ENCODE measurements around the gene GET3.

The GET3 gene

GRCh38 chr19:12752056-12752781 lies 14.9 kb downstream of the GET3 start:
- no peak for DNase-seq (ENCODE audit: low read depth in 2 of 2)

- no peak for DNase-seq (ENCODE audit: low read depth in 2 of 2)
These were observed 17.3 kb downstream of the GET3 start for GRCh38 chr19:12754465-12755196.

DNA sequence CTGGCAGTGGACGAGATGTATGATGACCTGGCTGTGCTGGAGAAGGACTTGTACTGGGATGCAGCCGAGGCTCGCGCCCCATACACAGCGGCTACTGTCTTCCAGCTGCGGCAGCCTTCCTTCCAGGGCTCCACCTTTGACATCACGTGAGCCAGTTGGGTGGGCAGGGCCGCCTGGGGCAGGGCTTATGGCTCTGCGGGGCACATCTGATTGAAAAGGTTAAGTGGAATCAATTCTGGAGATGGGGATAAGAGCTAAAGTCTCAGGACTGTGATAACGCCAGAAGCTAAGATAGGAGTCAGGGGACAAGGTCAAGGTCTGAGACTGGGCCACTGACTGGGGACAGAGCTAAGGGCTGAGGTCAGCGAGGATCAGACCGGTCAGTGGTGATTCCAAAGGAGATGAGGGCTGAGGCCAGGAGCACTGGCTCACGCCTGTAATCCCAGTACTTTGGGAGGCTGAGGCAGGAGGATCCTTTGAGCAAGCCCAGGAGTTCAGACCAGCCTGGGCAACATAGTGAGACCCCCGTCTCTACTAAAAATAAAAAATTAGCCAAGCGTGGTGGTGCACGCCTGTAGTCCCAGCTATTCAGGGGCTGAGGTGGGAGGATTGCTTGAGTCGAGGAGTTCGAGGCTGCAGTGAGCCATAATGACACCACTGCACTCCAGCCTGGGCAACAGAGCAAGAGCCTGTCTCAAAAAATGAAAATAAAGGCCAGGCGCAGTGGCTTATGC lies 19.0 kb downstream of the GET3 start:
- DNase-seq (ENCODE audit: low read depth in 2 of 2): no peak

DNA sequence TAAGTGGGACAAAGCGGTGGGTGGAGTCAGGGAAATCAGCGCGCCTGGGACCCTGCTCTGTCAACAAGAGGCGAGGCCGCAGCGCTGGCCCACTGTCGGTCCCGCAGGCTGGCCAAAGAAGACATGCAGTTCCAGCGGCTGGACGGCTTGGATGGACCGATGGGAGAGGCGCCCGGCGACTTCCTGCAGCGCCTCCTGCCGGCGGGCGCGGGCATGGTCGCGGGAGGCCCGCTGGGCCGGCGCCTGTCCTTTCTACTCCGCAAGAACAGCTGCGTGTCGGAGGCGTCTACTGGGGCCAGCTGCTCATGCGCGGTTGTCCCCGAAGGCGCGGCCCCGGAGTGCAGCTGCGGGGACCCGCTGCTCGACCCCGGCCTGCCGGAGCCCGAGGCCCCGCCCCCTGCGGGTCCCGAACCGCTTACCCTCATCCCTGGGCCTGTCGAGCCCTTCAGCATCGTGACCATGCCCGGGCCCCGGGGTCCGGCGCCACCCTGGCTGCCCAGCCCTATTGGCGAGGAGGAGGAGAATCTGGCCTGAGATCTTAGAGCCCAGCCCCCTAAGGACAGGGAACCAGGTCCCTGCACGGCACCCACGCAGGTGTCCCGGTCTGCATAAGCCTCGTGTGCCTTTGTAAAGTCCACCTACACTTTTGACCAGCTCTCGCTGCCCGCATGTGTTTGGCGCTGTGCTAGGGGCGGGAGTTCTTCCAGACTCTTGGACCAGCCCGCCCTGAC lies 20.4 kb downstream of the GET3 start:
- peak; percentile 46 to 58 for DNase-seq (ENCODE audit: low read depth in 2 of 2)

DNA sequence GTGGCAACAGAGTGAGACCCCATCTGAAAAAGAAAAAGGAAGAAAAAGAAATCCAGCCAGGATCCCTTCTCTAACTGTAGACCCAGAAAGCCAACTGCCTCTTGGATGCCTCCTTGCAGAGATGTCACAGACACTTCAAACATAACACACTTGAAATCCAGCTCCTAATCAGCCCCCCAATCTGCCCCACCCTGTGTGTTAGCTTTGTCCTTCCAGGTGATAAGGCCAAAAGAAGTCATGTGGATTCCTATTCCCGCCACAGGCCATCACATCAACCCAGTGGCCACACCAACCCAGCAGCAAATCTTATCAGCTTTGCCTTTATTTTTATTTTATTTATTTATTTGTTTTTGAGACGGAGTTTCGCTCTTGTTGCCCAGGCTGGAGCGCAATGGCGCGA lies 22.4 kb downstream of the GET3 start:
- DNase-seq (ENCODE audit: low read depth in 2 of 2): no peak

DNA sequence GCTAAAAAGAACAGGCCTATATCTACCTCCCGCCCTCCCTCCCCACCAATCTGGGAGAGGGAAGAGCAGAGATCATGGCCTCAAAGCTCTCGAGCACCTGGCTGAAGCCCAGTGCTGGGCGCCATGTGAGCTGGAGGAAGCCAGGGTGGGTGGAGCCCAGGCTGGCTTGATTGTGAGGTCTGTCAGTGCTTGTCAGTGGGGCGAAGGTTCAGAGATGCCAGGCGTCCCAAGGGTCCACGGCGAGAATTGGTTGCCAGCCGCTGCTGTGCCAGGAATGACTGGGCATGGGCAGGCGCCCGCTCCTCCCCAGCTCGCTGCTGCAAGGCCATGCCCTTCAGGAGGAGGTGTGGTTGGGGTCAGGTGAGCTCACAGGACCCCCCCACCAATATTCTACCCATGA lies 25.8 kb downstream of the GET3 start:
- no peak for DNase-seq (ENCODE audit: low read depth in 2 of 2)

- no peak for DNase-seq (ENCODE audit: low read depth in 2 of 2)
These were observed 27.4 kb downstream of the GET3 start for GRCh38 chr19:12764698-12765097.

GRCh38 chr19:12766051-12766521 lies 28.8 kb downstream of the GET3 start:
- DNase-seq (ENCODE audit: low read depth in 2 of 2): peak; percentile 73 to 84

DNA sequence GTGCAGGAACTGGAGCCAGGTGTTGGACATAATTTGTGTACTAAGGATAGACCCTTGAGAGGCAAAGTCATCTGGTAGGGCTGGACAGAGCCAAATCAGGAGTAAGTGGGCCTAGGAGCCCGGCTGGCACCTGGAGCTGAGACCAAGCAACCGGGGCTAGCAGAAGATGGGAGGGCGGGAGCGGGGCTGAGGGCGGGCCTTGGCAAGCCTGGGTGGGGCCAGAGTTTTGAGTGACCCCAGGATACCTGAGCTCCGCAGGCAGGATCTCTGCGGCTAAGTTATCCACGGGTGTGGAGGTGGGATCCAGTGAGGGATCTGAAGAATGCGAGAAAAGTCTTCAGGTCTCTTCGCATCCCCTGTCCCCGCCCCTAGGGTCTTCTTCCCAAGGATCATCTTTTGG lies 29.9 kb downstream of the GET3 start:
- DNase-seq (ENCODE audit: low read depth in 2 of 2): no peak

DNA sequence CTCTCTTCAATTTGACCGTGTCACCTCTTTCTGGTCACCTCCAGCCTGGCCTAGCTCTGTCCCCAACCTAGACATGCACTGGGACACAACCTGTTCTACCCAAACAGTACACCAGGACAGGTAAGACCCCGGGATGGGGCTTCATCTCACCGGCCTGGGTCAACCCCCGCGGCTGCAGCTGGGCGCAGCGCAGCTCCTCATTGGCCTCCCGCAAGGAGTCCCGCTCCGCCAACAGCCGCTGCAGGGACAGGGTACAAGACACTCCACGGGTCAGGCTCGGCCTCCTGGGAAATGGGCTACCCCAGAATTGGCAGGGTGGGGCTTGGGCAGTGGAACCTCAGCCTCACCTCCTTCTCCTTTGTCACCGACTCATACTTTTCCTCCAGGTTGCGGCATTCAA lies 30.4 kb downstream of the GET3 start:
- no peak for DNase-seq (ENCODE audit: low read depth in 2 of 2)

- peak in 1 of 2 donors; percentile 58 for DNase-seq (ENCODE audit: low read depth in 2 of 2)
These were observed 32.4 kb downstream of the GET3 start for GRCh38 chr19:12769689-12770088.

DNA sequence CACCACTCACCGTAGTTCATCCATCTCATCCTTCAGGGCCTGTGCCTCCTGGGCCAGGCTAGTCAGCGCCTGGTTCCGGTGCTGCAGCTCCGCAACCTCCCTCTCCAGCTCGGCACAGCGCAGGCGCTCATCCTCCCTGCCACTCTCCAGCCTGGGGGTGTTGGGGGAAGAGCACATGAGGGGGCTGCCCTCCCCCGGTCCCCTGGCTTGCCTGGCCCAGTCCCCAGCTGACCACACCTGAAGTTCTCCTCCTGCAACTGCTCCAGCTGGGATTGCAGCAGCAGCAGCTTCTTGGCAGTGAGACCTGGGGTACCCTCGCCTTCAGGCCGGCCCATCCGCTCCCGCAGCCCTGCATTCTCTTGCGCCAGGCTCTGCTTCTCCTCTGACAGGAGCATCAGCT lies 33.6 kb downstream of the GET3 start:
- DNase-seq (ENCODE audit: low read depth in 2 of 2): no peak

DNA sequence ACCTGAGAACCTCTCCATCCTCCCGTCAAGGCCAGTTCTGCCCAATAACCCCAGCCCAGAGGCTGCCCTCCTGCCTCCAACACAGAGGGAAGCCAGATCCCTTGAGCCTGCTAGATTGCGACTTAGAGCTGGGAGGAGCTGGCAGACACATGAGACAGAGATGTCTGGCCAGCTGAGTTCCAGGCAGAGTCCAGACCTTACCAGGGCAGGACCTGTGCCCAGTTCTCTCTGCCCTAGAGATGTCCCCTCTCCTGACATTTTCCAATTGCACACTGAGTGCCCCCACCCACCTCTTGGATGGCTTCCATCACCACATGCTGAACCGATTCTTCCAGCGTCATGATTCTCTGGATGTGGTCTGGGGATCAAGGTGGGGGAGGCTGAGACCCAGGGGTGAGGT lies 35.0 kb downstream of the GET3 start:
- no peak for DNase-seq (ENCODE audit: low read depth in 2 of 2)

DNA sequence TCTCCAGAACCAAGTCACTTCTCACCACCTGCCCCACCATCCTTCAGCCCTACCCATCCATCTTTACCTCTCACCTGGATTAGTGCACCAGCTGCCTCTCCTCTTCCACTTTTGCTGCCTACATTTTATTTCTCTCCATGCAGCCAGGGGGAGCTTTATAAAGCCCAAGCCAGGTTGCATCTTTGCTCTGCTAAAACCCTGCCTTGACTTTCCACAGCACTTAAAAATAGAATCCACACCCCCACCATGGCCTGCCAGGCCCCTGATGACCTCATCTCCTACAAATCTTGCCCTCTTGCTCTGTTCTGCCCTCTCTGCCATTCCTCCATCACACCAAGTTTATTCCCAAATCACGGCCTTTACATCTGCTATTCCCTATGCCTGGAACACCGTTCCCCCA lies 36.3 kb downstream of the GET3 start:
- DNase-seq (ENCODE audit: low read depth in 2 of 2): no peak

DNA sequence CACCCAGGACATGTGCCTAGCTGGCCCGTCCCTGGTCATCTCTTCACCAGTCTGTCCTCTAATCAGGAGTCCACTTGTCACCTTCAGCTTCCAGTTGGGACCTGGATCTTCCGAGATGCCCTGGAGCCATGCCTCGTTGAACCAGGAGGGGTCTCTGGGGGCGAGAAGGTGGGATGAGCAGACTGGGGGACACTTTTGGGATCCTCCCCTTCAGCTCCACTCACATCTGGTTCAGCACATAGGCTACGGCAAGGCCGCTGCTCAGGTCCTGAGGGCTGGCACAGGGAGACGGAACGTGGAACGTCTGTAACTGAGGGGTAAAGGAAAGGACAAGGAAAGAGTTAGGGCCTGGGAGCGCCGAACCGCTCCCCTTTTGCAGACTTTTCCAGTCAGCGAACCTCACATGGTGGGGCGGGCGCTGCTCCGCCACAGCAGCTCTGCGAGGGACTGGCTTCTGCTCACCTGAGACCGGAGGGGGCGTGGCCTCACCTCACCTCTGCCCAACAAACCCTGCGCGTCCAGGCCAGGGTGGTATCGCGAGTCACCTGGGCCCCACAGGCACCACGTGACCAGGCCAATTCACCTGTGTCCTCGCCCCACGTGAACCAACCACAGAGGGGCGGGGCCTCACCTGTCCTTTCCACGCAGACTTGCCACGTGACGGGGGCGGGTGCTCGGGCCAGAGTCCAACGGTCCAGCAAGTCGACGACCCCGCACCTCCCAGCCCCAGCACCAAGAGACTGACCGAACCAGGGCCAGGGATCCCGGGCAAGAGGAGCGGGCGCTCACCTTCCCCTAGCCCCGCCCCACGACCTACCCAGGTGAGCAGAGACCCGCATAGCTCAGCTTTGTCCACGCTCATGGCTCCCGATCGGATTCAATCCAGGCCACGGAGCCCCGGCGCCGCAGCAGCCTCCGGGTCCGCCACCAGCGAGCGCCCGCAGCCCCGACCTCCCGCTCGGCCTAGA lies 37.6 kb downstream of the GET3 start, which contains the start of gene HOOK2:
HOOK2 (minus strand) TSS at position 965 of the 968 bp plus-strand sequence; CDS start at position 862, 103 bp downstream.
- DNase-seq (ENCODE audit: low read depth in 2 of 2): no peak

- peak; percentile 81 to 83 for DNase-seq (ENCODE audit: low read depth in 2 of 2)
These were observed 40.1 kb downstream of the GET3 start for GRCh38 chr19:12777217-12778016.

DNA sequence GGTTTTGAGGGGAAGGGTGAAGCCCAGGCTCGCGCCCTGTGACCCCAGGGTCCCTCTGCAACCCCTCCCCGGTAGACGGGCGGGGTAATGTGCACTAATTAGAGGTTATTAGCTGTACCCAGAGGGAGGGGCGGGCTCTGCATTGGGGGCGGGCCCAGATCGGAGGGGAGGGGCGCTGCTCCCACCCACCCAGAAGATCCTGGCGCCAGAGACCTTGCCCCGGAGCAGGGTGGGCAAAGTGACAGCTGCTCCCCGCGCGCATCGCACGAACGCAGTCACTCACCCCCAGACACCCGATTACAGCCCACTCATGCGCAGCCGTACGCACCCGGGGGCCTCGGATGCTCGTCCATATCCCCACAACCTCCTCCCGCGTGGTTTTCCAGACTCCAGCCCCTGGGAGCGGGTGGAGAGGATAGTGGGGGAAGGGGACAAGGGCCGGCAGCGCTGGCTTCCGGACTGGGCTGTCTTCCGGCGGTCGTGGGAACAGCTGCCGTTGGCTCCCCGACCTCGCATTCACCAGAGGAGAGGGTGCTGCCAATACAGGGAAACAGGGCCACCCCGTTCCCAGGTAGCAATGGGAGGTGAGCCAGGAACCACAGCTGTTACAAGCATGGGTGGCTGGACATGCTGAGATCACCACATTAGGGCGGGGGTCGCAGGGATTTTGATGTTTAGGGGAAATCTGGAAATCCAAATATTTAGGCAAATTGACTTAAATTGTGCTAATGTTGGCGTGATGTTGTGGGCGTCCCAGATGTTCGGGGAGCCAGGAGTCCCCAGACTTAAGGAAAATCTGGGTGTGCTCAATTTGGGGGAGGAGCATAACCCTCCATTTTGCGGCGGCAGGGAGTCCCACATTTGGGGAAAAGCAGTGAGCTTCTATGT lies 41.0 kb downstream of the GET3 start:
- DNase-seq (ENCODE audit: low read depth in 2 of 2): peak in 1 of 2 donors; percentile 48

GRCh38 chr19:12778905-12779161 lies 41.5 kb downstream of the GET3 start:
- DNase-seq (ENCODE audit: low read depth in 2 of 2): no peak

Data from stimulated activated CD4-positive, alpha-beta T cell treated with anti-CD3 and anti-CD28 coated beads, Interleukin-1b, Interleukin-23, amount 100 ng/mL, for 4 hours (primary cell).